Stimulated activated CD4-positive, alpha-beta T cell treated with anti-CD3 and anti-CD28 coated beads, TNF-alpha, amount 100 ng/mL, for 1 hour (primary cell): ENCODE data around the gene GRB10.

ENCODE experiments used
- DNase-seq, 3 donors: peaks; one replicate each; pipeline ENCODE4 v3.0.0-alpha.2; 2020; ENCODE audit warnings: low read depth in 3 of 3, low spot score in 1 of 3

The GRB10 gene

DNA sequence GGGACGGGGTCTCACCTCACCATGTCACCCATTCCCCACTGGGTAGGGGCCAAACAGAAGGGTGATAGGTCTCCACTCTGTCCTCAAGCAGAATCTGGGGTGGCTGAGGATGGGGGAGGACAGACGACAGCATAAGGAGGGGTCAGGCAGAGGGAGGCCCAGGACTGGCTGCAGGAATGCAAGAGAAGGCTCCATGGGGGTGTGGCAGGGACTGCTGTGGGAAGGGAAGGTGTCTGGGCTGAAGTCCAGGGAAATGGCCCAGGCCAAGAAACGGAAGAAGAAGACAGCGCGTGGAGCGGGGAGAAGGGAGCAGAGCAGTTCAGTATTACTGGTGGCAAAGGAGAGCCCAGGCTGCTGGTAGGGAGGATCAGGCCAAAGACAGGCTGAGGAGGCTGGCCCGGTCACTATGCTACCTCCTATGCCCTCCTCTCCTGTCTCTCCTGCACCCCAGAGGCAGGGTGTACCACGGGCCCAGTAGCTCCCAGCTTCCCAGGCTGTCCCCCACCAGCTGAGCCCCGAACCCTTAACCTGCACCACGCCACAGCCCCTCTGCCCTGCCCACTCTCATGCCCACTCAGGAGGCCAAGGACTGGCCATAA is 60.9 kb downstream of the GRB10 start:
- DNase-seq: no peak

- no peak for DNase-seq
Measured at GRCh38 chr7:50721160-50721559, 61.5 kb downstream of the GRB10 start.

DNA sequence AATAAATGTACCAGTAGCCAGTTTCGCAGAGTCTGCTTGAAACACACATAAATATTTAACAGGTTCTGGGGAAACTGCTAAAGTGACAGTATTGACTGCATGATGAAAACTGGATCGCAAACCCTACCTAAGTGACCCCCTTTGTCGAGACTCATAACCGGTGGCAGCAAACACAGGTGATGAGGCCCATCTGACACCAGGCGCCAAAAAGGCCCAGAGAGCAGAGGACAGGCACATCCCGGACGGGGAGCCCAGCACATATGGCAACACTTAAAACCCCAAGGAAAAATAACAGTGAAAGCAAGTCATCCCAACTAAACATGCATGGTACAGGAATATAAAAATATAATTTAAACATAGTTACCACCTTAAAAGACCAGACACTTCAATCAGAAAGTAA is 62.4 kb downstream of the GRB10 start:
- DNase-seq: no peak

DNA sequence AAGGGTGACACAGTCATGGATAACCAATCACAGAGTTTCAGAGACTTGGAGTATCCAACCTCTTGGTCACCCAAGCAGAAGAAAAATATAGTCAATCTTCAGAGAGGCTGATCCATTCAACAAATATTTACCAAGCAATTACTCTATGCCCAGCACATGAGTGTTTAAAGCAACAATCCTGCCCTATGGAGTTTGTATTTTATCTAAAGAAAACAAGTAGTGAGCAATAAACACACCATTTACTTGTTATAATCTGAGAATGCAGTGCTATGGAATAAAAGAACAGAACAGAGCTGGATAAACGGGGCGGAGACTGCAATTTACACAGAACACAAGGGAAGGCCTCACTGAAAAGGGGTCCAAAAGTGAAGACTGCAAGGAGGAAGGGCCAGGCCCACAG is 63.8 kb downstream of the GRB10 start:
- DNase-seq: no peak

GRCh38 chr7:50718311-50718710 is 64.4 kb downstream of the GRB10 start:
- DNase-seq: no peak

- no peak for DNase-seq
Measured at GRCh38 chr7:50717181-50717580, 65.5 kb downstream of the GRB10 start.

GRCh38 chr7:50714857-50715256 is 67.8 kb downstream of the GRB10 start:
- DNase-seq: no peak

- no peak for DNase-seq
Measured at GRCh38 chr7:50713123-50713965, 69.4 kb downstream of the GRB10 start.

- no peak for DNase-seq
Measured at GRCh38 chr7:50712252-50713122, 70.2 kb downstream of the GRB10 start.

GRCh38 chr7:50711271-50712175 is 71.2 kb downstream of the GRB10 start:
- DNase-seq: no peak

- DNase-seq: no peak
Measured at GRCh38 chr7:50710441-50711154, 72.1 kb downstream of the GRB10 start.

DNA sequence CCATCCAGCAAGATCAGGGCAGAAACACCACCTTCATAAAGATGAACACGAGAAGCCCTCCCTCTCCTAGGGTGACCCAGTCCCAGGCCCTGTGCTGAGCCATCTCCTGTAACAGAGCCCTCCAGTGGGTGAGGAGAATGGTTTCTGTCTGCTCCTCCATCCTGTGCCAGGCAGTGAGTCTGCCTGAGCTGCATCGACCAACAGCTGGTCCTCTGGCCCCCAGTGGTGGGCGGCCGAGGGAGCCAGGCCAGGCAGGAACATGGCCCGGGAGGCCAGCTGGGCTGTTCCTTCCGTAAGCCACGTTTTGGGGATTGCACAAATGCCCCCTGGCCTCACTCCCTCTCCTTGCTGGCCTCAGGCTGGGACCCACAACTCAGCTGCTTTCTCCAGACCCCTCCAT is 73.5 kb downstream of the GRB10 start:
- DNase-seq: no peak

DNA sequence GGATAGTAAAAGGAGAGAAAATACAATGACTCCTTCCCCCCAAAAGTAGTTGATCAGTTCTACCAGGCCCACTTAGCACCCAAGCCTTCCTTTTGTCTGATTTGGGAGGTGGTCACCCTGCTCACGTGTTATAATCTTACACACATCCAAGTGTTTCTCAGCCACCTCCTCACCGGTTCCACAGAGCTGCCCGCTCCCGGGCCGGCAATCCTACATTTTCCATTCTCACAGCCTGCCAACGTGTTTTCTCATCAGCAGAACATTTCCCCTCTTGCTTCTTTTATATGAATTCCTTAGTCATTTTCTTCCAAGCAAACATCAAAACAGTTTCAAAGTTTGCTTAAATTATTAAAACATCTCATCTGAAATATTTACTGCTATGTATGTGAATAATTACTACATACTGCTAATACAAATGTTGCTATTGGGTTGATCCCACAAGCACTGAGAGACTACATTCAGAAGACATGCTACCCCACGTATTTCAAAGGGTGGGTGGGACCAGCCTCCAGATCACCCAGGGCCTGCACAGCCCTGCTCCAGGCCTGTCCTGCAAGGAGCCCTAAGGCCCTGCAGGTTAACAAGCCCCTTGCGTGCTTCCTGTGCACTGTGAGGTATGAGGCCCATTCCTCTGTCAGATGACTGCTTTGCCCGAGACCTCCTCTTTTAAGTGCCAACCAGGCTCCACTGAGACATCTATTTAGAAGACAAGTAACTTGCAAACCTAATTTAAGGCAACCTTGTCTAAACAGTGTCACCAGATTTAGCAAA is 75.3 kb downstream of the GRB10 start:
- DNase-seq: no peak

DNA sequence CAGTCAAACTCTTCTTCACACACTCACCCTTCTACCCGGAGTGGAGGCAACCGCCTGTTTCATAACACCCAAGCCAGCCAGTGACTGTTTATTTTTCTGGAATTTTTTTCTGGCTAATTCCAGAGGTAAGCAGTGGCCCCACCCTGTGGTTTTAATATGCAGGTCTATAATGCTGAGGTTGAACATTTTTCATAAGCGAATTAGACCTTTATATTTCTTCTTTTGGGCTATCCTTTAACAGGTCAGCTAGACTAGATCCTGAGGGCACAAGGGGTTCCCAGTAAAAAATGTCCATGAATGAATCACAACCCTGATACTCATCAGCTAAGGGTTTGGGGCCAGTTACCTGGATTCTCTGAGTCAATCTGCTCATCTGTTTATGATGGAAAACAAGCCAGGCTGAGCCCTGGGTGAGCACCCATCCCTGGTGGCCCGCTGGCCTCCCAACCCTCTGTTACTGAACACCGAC is 76.2 kb downstream of the GRB10 start:
- no peak for DNase-seq

DNA sequence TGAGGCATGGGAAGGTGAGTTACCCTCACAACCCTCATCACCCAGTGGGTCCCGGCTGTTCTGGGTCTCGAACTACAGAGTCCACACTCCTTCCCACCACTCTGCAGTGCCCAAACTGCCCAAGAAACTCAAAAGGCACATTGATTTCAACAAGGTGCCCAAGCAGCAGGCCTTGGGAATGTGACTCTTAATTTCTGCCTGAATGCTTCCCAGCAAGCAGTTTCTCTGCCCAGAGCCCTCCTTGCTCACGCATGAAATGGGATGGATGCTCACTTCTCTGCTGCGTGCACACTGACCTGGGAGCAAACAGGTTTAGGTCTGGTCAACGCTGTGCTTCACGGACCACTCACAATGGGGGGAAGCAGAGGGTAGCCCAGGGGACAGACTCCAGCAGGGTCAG is 77.9 kb downstream of the GRB10 start:
- no peak for DNase-seq

- DNase-seq: no peak
Measured at GRCh38 chr7:50703654-50704053, 79.0 kb downstream of the GRB10 start.

DNA sequence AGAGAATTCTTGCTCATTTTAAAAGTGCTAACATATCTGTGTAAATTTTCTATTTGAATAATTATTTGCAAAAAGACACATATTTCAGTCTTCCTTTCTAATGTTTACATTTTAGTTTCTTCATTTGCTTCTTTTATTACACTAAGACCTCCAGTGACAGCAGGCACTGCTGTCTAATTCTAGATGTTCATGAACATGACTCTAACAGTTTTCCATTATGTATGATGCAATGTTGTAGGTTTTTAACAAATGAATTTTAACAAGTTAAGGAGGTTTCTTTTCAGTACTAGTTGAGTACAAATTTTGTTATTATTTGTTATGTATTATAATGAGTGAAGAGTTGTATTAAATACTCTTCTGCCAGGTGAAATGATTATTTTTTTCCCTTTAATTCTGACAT is 83.6 kb downstream of the GRB10 start:
- DNase-seq: no peak

GRCh38 chr7:50697748-50698147 is 84.9 kb downstream of the GRB10 start:
- no peak for DNase-seq

DNA sequence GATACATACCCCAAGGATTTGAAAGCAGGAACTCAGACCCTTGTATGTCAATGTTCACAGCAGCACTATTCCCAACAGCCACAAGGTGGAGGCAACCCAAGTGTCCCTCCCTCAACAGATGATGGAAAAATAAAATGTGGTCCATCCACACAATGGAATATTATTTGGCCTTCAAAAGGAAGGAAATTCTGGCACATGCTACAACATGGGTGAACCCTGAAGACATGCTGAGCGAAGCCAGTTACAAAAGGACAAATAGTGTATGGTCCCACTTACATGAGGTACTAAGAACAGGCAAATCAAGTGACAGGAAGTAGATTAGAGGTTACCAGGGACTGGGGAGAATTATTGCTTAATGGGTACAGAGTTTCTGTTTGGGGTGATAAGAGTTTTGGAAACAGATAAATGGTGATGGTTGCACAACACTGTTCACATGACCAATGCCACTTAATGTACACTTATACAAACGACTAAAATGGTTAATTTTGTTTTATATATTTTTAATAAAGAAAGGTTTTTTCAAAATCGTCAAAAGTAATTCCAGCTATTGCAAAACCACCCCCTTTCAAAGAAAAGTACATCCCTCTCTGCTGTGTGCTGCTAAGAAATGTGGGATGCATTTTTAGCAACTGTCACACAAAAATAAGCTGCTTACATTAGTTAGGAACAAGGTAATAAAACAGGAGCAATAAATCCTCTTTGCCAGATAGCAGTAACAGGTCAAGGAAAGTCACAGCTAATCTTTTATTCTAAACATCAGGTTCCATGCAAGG is 85.7 kb downstream of the GRB10 start:
- DNase-seq: no peak
